Measurements from ENCODE around the gene MCM8.

DNA sequence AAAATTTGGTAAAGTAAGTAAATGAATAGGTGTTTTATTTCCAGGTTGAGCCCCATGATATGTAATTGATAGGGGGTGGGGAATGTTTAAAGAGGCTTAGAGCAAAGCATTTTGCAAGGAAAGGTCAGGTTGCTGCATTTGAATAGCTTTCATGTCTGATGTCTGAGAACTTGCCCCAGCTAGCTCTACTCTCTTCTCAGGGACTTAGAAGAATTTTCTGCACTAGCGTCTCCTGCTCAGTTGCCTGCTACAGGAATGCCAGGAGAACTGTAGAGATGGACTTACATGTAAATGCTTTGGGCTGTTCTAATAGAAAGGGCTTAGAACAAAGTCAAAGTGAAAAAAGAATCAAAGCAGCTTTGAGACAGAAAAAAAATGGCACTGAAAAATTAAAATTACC lies 35.6 kb upstream of the MCM8 start:
- no peak for TF ChIP-seq CTCF (IDR thresholded peaks at IDR 0.05; ENCODE audit: low read depth, low read length, poor library complexity, severe bottlenecking)
- TF ChIP-seq EZH2phosphoT487 (IDR thresholded peaks at IDR 0.05; ENCODE audit: borderline replicate concordance, low read length): no peak
